ENCODE measurements around the gene GRIN2D.

Gene GRIN2D

GRCh38 chr19:48441360-48442050 is 48.0 kb downstream of the GRIN2D start:
- no peak for DNase-seq (ENCODE audit: low spot score)

- DNase-seq (ENCODE audit: low spot score): no peak
These were observed 48.9 kb downstream of the GRIN2D start for GRCh38 chr19:48442116-48443035.

- DNase-seq (ENCODE audit: low spot score): no peak
These were observed 49.8 kb downstream of the GRIN2D start for GRCh38 chr19:48443256-48443655.
